ENCODE results near the gene CLASP1.
"Not testable (repeated sequence)": the region's sequence is repeated elsewhere in the genome, so short reads cannot be mapped to it uniquely, and the experiment has no call there.

The CLASP1 gene

GRCh38 chr2:121659933-121660332, 10.7 kb upstream of the CLASP1 start:
- no peak for DNase-seq

GRCh38 chr2:121658393-121658792, 9.1 kb upstream of the CLASP1 start:
- not testable (repeated sequence) for DNase-seq

DNA sequence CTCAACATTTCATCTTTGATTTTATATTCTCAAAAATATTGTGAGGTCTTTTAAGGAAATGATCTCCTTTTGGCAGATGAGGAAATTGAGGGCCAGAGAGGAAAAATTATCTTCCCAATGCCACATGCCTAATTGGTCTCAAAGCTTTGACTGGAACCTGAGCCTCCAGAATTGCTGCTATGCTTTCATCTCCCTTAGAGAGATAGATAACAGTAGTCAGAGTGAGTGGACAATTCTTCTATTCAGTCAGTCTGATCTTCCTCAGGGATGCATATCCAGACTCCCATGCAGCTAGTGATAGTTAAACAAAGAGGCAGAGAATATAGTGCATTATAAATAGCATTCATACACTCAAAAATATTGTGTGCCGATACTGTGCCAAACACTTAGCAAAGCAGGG, 3.8 kb upstream of the CLASP1 start:
- DNase-seq = no peak

DNA sequence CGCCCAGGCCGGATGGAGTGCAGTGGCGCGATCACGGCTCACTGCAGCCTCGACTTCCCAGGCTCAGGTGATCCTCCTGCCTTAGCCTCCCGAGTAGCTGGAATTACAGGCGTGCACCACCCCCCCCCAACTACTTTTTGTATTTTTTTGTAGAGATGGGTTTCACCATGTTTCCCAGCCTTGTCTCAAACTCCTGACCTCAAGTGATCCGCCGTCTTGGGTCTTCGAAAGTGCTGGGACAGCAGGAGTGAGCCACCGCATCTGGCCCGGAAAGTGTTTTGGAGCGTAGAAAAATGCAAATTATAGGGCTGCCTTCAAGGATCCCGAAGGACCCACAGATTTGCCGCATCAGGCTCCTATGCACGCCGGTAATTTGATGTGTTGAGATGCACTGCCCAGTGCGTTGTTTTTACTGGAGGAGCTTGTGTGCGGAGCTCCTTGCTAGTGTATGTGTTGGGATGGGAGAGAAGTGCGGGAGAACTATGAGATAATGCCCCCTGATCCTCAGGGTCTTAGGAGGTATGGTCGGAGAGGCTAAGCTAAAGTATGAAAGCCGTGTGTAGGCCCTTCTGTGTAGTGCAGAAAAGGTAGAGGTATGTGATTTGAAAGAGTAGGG, 1.2 kb upstream of the CLASP1 start:
- peak in 1 of 2 experiments; percentile 36 for DNase-seq

GRCh38 chr2:121649596-121650314, 493 bp upstream of the CLASP1 start:
- DNase-seq = peak; percentile 91 to 97

- DNase-seq = peak; percentile 2 to 35
Observed at GRCh38 chr2:121648206-121649148, 785 bp downstream of the CLASP1 start.

DNA sequence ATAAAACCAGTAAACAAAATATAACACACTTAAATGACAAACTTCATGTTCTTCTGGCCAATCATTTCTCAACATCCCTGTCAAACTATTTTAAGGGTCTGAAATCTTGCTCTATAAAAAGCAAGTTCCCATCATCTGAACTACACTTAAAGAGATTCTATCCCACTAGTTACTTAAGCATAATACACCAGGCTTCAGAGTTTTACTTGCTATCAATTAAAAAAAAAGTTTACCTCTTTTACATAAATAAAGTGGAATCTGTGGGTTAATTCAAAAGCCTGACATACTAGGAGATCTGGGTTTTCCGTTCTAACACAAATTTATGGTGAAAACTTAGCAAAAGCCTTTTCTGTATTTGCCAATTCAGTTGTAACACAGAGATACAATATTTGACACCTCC, 1.9 kb downstream of the CLASP1 start:
- DNase-seq = no peak

- no peak for DNase-seq
Observed at GRCh38 chr2:121644715-121645114, 4.5 kb downstream of the CLASP1 start.

DNA sequence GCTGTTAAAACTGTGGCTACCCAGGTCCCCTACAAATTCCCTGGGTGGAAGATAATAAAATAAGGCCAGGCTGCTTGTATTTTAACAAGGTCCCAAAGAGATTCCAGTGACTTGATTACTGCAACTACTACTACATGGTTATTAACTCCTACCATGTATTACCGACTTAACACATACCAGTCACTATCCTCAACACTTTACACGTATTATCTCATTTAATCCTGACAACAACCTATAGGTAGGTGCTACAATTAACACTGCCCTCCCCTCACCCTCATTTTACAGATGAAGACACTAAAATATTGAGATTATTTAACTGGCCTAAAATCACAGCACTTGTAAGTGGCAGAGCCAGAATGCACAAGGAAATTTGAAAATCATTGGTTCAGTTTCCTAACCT, 5.4 kb downstream of the CLASP1 start:
- DNase-seq = no peak

- DNase-seq = peak in 1 of 2 experiments; percentile 4
Observed at GRCh38 chr2:121640380-121641316, 8.6 kb downstream of the CLASP1 start.

GRCh38 chr2:121639846-121640245, 9.4 kb downstream of the CLASP1 start:
- not testable (repeated sequence) for DNase-seq

GRCh38 chr2:121638333-121638732, 10.9 kb downstream of the CLASP1 start:
- no peak for DNase-seq

DNA sequence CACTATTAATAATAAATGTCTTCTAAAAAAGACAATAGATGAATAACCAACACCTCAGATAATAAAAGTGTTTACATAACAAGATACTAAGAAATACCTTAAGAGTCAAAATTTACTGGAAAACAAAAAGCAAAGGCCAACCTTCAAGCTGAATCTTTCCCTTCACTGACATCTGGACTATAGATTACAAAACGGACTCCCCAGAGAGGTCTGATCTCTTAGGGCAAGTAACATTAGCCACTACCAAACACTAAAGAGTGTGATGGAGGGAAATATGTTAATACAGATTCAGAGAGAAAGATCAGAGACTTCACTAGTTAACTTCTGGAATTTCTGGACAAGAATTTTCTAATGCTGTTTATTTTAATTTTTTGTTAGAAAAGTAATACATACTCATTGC, 13.9 kb downstream of the CLASP1 start:
- DNase-seq = no peak

GRCh38 chr2:121634354-121635307, 14.6 kb downstream of the CLASP1 start:
- peak in 1 of 2 experiments; percentile 32 for DNase-seq

GRCh38 chr2:121633463-121633862, 15.8 kb downstream of the CLASP1 start:
- no peak for DNase-seq

DNA sequence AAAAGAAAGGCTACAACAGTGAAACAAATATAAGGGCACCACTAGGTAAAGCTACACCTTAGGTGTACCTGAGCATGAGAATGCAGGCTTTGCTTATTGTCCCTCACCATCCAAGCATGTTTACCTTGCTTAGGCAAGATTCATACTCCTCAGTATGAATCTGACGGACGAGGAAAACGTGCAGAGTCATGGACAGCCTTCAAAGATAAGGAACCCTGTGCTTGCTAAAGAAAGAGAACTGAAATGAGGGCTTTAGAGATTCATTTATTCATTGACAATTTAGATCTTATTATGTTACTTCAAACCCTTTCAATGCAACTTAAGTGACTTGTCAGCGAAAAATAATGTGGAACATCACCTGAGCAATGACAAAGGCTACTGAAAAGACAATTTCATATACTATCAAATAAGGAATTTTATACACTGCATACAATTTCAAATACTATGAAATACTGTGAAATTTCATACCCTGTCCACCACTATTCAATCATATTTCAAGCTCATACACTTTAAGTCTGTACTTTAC, 21.7 kb downstream of the CLASP1 start:
- DNase-seq = no peak

DNA sequence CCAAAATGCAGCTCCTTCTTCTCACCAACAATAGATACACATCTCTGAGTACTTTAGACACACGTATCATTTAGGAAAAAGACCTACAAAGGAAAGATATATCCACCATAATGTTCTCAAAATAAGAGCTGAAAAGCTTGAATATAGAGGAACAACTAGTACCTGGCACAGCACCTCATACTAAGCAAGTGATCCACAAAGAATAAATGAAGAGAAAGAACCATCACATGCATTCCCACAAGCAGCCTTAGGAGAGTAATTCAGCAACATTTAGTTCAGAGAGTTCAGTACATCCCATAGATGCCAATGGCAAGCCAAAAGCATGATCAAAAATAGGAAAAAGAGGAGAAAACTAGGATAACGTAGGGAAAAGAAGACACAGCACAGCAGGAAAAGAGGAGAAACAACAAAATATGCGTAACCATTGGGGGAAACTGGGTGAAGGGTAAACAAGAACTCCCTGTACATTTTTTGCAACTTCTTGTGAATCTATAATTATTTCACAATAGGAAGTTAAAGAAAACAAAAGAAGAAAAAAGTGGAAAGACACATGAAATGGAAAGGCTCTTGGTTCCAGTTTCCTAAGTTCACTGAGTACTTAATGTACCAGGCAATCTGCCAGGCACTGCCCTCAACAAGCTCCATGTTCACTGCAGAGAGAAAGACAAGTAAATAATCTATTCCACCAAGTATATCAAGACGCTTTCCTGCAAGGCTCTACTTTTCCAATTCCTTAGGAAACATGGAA, 22.3 kb downstream of the CLASP1 start:
- no peak for DNase-seq

- no peak for DNase-seq
Observed at GRCh38 chr2:121625953-121626352, 23.3 kb downstream of the CLASP1 start.

DNA sequence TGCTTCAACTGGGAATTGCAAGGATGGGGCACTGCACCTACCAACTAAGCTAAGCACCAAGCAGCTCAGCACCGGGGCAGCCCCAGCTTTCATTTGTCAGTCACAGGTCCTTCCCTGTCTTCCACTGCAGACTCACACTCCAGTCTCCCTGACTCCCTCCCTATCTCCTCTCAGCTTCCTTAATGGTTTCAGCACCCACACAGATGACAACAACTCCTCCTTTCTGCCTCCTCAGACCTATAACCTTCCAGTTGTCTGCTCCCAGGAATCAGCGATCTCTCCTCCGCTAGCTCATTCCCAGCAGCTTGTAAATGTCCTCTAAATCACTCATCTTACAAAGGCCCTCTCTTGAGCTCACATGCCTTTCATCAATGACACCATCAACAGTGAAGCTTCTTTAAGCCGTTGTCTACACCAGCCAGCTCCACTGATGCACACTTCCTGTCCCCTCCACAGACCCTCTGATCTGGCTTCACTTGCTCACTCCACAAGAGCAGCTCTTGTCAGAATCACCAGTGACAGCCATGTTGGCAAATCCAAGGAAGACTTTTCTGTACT, 32.1 kb downstream of the CLASP1 start:
- no peak for DNase-seq

- DNase-seq = no peak
Observed at GRCh38 chr2:121613774-121614173, 35.5 kb downstream of the CLASP1 start.
